ENCODE measurements around the gene SLC7A4. TPM values are rescaled to one million over a fixed set of nuclear protein-coding genes. Genes with fewer than 3 reads are reported as not detected.

The SLC7A4 gene
- total RNA-seq, 1 donor from 2014 or later = not detected

DNA sequence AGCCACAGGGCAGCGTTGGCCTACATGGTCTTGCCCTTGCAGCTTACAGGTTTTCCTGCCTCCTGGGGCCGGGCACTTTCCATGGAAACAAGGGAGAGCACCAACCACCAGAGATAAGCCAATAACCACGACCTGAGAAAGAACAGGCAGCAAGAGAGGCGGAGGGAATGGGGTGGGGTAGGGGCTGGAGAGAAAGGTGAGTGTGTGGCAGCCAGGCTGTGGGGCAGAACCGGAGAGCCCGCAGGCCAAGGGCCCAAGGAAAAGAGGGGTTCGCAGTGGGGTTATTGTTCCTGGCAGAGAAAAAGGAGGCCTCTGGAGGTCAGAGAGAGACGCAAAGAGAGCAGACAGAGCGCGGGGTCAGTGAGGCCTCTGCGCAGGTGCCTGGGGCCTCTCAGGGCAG lies 46.6 kb upstream of the SLC7A4 start:
- Histone ChIP-seq H4K20me1 (ENCODE audit: low read depth) (no peaks in the 10 kb centered on the region), H3K4me3 (no peak overlapping the region), H3K4me1 (no peaks in the 10 kb centered on the region), H3K27me3 (no peaks in the 10 kb centered on the region), H3K4me2 (no peak overlapping the region), H3F3A (ENCODE audit: low read depth) (no peaks in the 10 kb centered on the region), H3K27ac (no peak overlapping the region), H3K9ac (no peak overlapping the region), H2AFZ (replicated peaks) (peak overlapping the region; percentile 60), H3K9me3 (ENCODE audit: low read depth) (no peaks in the 10 kb centered on the region), H3K79me2 (ENCODE audit: low read depth) (no peaks in the 10 kb centered on the region), H3K36me3 (no peaks in the 10 kb centered on the region)
- Mint-ChIP-seq H3K4me3 (no peak overlapping the region), H3K36me3 (no peaks in the 10 kb centered on the region), H3K27me3 (ENCODE audit: insufficient read depth, low read depth) (peaks cover 2% of the 10 kb centered on the region), H3K4me1 (peaks cover 8% of the 10 kb centered on the region), H3K27ac (peak overlapping the region; percentile 87), H3K9me3 (no peaks in the 10 kb centered on the region)
- TF ChIP-seq CTCF (IDR thresholded peaks at IDR 0.05) (no peak), EZH2phosphoT487 (IDR thresholded peaks at IDR 0.05) (no peak), EZH2 (IDR thresholded peaks at IDR 0.05) (no peak)
- no peak for DNase-seq (ENCODE audit: low spot score)

DNA sequence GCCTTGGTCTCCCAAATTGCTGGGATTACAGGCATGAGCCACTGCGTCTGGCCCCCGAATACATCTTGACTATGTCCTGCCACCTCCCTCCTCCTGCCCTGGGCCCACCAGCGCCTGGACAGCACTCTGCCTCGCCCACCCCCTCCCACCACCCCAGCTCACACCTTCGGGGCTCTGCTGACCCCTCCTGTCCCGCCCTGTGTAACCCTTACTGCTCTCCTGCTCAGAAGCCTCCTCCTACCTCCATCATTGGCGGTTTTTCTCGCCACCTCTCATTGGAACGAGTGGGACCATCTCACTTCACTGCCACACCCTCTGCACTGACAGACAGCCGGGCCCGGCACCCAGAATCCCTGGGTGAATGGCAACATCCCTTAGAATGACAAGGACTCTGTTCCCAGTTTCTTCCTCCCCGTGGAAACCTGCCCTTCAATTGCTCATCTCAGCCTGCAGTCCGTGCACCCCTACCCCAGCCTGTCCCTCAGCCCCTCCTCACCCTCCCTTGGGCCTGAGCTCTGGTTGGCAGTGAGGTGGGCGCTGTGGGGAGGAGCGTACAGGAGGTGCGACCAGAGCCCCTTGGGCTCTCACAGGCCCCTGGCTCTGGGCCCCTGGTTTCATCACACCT lies 45.6 kb upstream of the SLC7A4 start:
- no peak overlapping the region for H3K27ac ChIP-seq
- H3K36me3 Mint-ChIP-seq = no peaks in the 10 kb centered on the region
- H3K4me1 Mint-ChIP-seq = peaks cover 8% of the 10 kb centered on the region
- H3K4me1 ChIP-seq = no peaks in the 10 kb centered on the region
- no peak for DNase-seq (ENCODE audit: low spot score)
- H3K9me3 Mint-ChIP-seq = peaks cover 2% of the 10 kb centered on the region
- no peak for TF ChIP-seq CTCF (IDR thresholded peaks at IDR 0.05)
- TF ChIP-seq EZH2 (IDR thresholded peaks at IDR 0.05) = no peak
- no peak for TF ChIP-seq EZH2phosphoT487 (IDR thresholded peaks at IDR 0.05)
- H3K4me3 Mint-ChIP-seq = no peak overlapping the region
- H3K27ac Mint-ChIP-seq = peak overlapping the region; percentile 90
- H3K4me3 ChIP-seq = no peak overlapping the region
- H3K27me3 Mint-ChIP-seq (ENCODE audit: insufficient read depth, low read depth) = peaks cover 5% of the 10 kb centered on the region
- no peaks in the 10 kb centered on the region for H3K36me3 ChIP-seq
- H4K20me1 ChIP-seq (ENCODE audit: low read depth) = no peaks in the 10 kb centered on the region
- H3K79me2 ChIP-seq (ENCODE audit: low read depth) = no peaks in the 10 kb centered on the region
- H3K27me3 ChIP-seq = no peaks in the 10 kb centered on the region
- H3K9me3 ChIP-seq (ENCODE audit: low read depth) = no peaks in the 10 kb centered on the region
- no peak overlapping the region for H2AFZ ChIP-seq (replicated peaks)
- H3K4me2 ChIP-seq = no peak overlapping the region
- H3F3A ChIP-seq (ENCODE audit: low read depth) = no peaks in the 10 kb centered on the region
- H3K9ac ChIP-seq = no peak overlapping the region

DNA sequence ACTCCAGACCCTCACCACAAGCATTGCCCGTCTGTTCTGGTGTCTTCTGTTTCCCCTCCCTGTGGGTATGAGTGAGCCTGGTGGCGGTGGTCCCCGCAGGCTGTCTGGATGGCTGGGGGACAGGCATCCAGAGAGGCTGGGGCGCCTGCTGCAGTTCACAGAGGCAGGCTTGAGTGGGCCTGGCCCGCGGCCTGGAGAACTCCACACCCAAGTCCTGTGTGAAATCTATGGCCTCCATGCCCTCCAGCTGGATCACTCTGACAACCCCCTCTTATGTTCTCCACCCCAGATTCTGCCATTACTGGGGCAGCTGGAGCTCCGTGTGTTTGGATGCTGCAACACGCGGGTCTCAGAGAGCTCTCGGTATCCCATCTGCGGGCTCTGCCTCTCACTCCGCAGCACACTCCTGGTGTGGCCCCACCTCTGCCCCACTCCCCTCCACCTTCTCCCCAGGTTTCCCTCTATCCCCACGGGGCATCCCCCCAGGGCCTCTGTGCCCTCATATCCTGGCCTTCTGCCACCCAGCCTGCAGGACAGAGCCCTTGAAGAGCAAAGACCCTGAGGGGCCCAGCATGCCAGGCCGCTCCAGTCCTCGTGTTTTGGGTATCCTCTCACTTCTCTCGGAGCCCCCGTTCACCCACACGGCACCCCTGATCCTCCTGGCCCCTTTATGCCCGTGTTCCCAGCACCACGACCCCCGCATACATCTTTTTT lies 44.7 kb upstream of the SLC7A4 start:
- Mint-ChIP-seq H3K4me1 (peaks cover 8% of the 10 kb centered on the region), H3K4me3 (no peak overlapping the region), H3K36me3 (no peaks in the 10 kb centered on the region), H3K27me3 (ENCODE audit: insufficient read depth, low read depth) (peaks cover 5% of the 10 kb centered on the region), H3K9me3 (peaks cover 4% of the 10 kb centered on the region), H3K27ac (no peak overlapping the region)
- Histone ChIP-seq H2AFZ (replicated peaks) (no peak overlapping the region), H3K79me2 (ENCODE audit: low read depth) (no peaks in the 10 kb centered on the region), H3K9me3 (ENCODE audit: low read depth) (no peaks in the 10 kb centered on the region), H3K4me3 (no peak overlapping the region), H3K4me2 (no peak overlapping the region), H3K9ac (no peak overlapping the region), H4K20me1 (ENCODE audit: low read depth) (no peaks in the 10 kb centered on the region), H3K27ac (no peak overlapping the region), H3K36me3 (no peaks in the 10 kb centered on the region), H3K4me1 (no peaks in the 10 kb centered on the region), H3F3A (ENCODE audit: low read depth) (no peaks in the 10 kb centered on the region), H3K27me3 (no peaks in the 10 kb centered on the region)
- no peak for DNase-seq (ENCODE audit: low spot score)
- TF ChIP-seq EZH2 (IDR thresholded peaks at IDR 0.05) = no peak

Data from neural progenitor cell (in vitro differentiated cells).